Measurements from ENCODE around the gene CCDC184. TPM values are rescaled to one million over a fixed set of nuclear protein-coding genes. Genes with fewer than 3 reads are reported as not detected.

Gene CCDC184
- total RNA-seq, 1 experiment from 2014 or later, result 0.69 TPM

DNA sequence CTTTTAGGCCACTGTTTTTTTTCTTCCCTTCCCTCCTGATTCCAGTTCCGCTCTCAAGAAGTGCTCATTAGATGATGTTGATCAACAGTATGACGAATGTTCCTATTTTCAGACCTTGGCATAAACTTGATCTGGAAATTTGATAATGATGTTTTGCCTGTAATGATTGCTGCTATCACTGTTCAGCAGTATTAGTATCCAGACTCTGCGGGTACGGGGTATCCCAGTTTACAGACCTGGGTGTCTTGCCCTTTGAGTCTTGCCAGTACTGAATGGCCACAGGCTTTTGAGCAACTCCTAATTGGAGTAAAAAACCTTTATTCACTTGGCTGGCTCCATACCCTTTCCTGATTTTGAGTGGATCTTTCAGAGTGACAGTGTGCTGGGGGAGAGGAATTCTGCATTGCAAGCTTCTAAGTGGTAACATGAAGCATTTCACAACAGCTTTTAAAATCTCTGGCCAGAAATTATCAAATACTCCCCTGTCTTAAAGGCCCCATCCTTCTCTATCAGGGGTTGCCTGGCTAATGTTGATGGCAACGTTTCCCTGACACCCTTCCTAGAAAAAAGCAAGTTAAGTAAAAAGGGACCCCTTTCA, 20.2 kb upstream of the CCDC184 start:
- no peak overlapping the region for H3K27ac ChIP-seq (ENCODE audit: low read depth, low read length, poor library complexity, severe bottlenecking)
- H3K4me1 ChIP-seq (ENCODE audit: insufficient read depth, low read length, poor library complexity, severe bottlenecking), result no peaks in the 10 kb centered on the region
- BruUV-seq (replicated peaks), result no TSS peak
- H3K27me3 ChIP-seq (replicated peaks; ENCODE audit: insufficient read depth, low read depth, low read length, poor library complexity), result no peaks in the 10 kb centered on the region
- ChIA-PET POLR2A (ENCODE audit: low non-redundant PET) (no interaction called here), CTCF (no interaction called here)
- no peaks in the 10 kb centered on the region for H3K9me3 ChIP-seq (ENCODE audit: low read depth, low read length, poor library complexity, severe bottlenecking)
- no peak for DNase-seq (ENCODE audit: low spot score)
- H3K4me3 ChIP-seq (ENCODE audit: low read depth, low read length, poor library complexity, severe bottlenecking), result no peak overlapping the region
- H3K36me3 ChIP-seq (ENCODE audit: insufficient read depth, low read length, poor library complexity, severe bottlenecking), result no peaks in the 10 kb centered on the region
- TF ChIP-seq EZH2 (IDR thresholded peaks at IDR 0.05; ENCODE audit: borderline replicate concordance, low read depth, low read length, poor library complexity, severe bottlenecking), result no peak
- TF ChIP-seq, protein P1, sequence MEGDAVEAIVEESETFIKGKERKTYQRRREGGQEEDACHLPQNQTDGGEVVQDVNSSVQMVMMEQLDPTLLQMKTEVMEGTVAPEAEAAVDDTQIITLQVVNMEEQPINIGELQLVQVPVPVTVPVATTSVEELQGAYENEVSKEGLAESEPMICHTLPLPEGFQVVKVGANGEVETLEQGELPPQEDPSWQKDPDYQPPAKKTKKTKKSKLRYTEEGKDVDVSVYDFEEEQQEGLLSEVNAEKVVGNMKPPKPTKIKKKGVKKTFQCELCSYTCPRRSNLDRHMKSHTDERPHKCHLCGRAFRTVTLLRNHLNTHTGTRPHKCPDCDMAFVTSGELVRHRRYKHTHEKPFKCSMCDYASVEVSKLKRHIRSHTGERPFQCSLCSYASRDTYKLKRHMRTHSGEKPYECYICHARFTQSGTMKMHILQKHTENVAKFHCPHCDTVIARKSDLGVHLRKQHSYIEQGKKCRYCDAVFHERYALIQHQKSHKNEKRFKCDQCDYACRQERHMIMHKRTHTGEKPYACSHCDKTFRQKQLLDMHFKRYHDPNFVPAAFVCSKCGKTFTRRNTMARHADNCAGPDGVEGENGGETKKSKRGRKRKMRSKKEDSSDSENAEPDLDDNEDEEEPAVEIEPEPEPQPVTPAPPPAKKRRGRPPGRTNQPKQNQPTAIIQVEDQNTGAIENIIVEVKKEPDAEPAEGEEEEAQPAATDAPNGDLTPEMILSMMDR (conservative IDR thresholded peaks at IDR 0.05; ENCODE audit: low read depth, low read length), result no peak
- intact Hi-C loops (cut with micrococcal nuclease; ENCODE audit: unreplicated experiment), result loop anchor here (10.0 kb wide), 1 partner anchor 448 kb away; no protein-coding TSS in a partner anchor

DNA sequence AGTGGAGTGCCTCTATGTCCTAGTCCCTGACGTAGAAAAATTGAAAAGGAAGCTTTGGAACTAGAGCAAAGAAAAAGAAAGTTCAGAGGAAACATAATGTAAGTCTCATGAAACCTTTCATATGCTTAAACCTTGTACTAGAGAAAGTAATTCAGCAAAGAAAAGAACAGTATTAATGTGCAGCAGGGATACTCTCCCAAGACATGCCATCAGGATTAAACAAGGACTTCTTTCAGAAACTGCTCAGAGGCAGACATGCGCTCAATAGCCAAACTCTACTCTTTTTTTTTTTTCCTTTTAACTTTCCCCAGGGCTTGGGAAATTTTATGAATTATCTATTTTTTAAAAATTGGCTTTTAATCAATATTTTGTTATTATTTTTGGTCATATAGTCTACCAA, 19.0 kb upstream of the CCDC184 start:
- Histone ChIP-seq H3K27me3 (replicated peaks; ENCODE audit: insufficient read depth, low read depth, low read length, poor library complexity) (no peaks in the 10 kb centered on the region), H3K27ac (ENCODE audit: low read depth, low read length, poor library complexity, severe bottlenecking) (no peak overlapping the region), H3K36me3 (ENCODE audit: insufficient read depth, low read length, poor library complexity, severe bottlenecking) (no peaks in the 10 kb centered on the region), H3K4me1 (ENCODE audit: insufficient read depth, low read length, poor library complexity, severe bottlenecking) (no peaks in the 10 kb centered on the region), H3K4me3 (ENCODE audit: low read depth, low read length, poor library complexity, severe bottlenecking) (no peak overlapping the region), H3K9me3 (ENCODE audit: low read depth, low read length, poor library complexity, severe bottlenecking) (no peaks in the 10 kb centered on the region)
- intact Hi-C loops (cut with micrococcal nuclease; ENCODE audit: unreplicated experiment), result loop anchor here (10.0 kb wide), 1 partner anchor 450 kb away; no protein-coding TSS in a partner anchor
- no TSS peak for BruUV-seq (replicated peaks)
- no peak for TF ChIP-seq EZH2 (IDR thresholded peaks at IDR 0.05; ENCODE audit: borderline replicate concordance, low read depth, low read length, poor library complexity, severe bottlenecking)
- TF ChIP-seq, protein P1 (conservative IDR thresholded peaks at IDR 0.05; ENCODE audit: low read depth, low read length), result no peak
- POLR2A ChIA-PET (ENCODE audit: low non-redundant PET), result interaction anchor here (0.6 kb wide), 1 partner anchor 218 kb away, joined by 3 read pairs; no protein-coding TSS in a partner anchor
- CTCF ChIA-PET, result no interaction called here
- DNase-seq (ENCODE audit: low spot score), result no peak

DNA sequence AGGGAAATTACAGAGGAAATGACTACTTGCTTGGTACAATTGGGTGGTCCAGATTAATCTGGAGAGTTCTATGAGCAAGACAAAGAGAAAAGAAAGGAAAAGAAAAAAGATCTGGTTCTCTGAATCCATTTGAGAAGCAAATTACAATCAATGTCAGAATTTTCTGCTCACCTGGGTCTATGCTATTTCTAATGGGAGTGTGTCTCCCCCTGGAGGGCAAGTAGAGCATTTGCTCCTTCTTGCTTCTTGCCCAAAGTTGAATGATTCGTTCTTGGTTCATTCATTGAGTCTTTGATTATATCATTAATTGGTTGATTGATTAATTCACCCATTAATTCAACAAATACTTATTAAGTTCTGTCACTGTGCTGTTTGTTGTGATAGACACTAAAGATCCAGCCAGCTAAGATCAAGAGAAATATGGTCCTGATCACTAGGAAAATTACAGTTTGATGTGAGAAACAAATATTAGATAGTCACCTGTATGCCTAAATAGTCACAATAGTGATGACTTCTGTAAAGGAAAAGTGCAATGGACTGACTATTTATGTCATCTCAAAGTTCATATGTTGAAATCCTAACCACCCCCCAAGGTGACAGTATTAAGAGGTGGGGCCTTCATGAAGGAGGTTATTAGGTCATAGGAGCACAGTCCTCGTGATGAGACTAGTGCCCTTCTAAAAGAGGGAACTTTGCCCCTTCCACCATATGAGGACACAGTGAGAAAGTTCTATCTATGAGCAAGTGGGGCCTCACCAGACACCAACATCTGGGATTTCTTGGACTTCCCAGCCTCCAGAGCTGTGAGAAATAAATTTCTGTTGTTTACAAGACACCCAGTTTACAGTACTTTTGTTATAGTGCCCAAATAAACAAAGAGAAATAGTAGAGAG, 18.1 kb upstream of the CCDC184 start:
- no peaks in the 10 kb centered on the region for H3K9me3 ChIP-seq (ENCODE audit: low read depth, low read length, poor library complexity, severe bottlenecking)
- intact Hi-C loops (cut with micrococcal nuclease; ENCODE audit: unreplicated experiment), result loop anchor here (10.0 kb wide), 1 partner anchor 451 kb away; no protein-coding TSS in a partner anchor
- peak; percentile 68 for DNase-seq (ENCODE audit: low spot score)
- CTCF ChIA-PET, result interaction anchor here (1.5 kb wide), 1 partner anchor 223 kb away, joined by 5 read pairs; no protein-coding TSS in a partner anchor
- POLR2A ChIA-PET (ENCODE audit: low non-redundant PET), result interaction anchor here (0.6 kb wide), 1 partner anchor 81 kb away, joined by 22 read pairs; no protein-coding TSS in a partner anchor
- TF ChIP-seq, protein P1 (conservative IDR thresholded peaks at IDR 0.05; ENCODE audit: low read depth, low read length), result peak; percentile 90
- TF ChIP-seq EZH2 (IDR thresholded peaks at IDR 0.05; ENCODE audit: borderline replicate concordance, low read depth, low read length, poor library complexity, severe bottlenecking), result no peak
- no peaks in the 10 kb centered on the region for H3K36me3 ChIP-seq (ENCODE audit: insufficient read depth, low read length, poor library complexity, severe bottlenecking)
- no peaks in the 10 kb centered on the region for H3K4me1 ChIP-seq (ENCODE audit: insufficient read depth, low read length, poor library complexity, severe bottlenecking)
- no TSS peak for BruUV-seq (replicated peaks)
- H3K27me3 ChIP-seq (replicated peaks; ENCODE audit: insufficient read depth, low read depth, low read length, poor library complexity), result no peaks in the 10 kb centered on the region
- H3K4me3 ChIP-seq (ENCODE audit: low read depth, low read length, poor library complexity, severe bottlenecking), result no peak overlapping the region
- H3K27ac ChIP-seq (ENCODE audit: low read depth, low read length, poor library complexity, severe bottlenecking), result no peak overlapping the region
